ENCODE results near the gene HBS1L. TPM values are rescaled to one million over a fixed set of nuclear protein-coding genes. Genes with fewer than 3 reads are reported as not detected.

Gene HBS1L
- total and polyA plus RNA-seq, 9 of the 15 experiments (the other 6 are each of a cell fraction or from before 2014, with no cell fraction given) = 101 to 199 (median 145) TPM

DNA sequence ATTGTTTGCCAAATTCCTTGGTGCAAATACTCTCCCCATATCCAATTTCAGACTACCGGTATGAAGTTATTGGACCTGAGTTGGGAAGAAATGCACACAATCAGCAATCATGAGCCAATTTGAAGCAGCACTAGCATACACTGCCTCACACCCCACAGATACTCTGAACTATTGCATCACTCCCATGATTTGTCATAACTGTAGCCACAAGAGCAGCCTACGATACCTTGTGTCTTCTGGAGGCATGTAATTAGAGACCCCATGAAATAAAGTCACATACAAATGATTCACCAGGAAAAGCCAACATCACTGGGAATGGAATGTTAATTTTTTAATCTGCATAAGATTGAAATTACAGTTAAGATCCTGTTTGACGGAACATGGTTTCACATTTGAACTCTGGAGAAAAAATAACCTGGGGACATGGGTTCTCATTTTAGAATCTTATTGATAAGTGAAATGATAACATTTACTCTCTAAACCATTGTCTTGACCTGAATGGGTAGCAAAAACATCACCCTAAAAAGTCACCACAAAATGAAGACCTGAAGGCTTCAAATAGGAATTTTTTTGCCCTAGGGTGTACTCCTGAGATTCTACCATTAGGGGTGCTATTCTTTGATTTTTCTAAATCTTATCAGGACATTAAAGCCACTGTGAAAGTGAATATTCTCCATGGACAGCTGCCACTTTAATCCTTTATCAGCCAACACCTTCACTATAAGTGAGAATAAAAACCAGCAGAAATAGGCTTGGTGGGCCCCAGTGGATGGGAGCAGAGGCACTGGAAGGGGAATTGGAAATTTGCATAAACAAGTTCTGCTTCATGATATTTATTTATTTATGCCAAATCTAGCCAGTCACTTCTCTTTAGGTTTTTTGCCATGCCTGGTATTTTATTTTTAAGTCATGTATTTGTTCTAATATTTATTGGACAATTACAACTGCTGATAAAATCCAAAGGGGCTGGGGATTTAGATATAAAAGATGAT is 34.5 kb upstream of the HBS1L start (continued):
- TF ChIP-seq, protein P1, sequence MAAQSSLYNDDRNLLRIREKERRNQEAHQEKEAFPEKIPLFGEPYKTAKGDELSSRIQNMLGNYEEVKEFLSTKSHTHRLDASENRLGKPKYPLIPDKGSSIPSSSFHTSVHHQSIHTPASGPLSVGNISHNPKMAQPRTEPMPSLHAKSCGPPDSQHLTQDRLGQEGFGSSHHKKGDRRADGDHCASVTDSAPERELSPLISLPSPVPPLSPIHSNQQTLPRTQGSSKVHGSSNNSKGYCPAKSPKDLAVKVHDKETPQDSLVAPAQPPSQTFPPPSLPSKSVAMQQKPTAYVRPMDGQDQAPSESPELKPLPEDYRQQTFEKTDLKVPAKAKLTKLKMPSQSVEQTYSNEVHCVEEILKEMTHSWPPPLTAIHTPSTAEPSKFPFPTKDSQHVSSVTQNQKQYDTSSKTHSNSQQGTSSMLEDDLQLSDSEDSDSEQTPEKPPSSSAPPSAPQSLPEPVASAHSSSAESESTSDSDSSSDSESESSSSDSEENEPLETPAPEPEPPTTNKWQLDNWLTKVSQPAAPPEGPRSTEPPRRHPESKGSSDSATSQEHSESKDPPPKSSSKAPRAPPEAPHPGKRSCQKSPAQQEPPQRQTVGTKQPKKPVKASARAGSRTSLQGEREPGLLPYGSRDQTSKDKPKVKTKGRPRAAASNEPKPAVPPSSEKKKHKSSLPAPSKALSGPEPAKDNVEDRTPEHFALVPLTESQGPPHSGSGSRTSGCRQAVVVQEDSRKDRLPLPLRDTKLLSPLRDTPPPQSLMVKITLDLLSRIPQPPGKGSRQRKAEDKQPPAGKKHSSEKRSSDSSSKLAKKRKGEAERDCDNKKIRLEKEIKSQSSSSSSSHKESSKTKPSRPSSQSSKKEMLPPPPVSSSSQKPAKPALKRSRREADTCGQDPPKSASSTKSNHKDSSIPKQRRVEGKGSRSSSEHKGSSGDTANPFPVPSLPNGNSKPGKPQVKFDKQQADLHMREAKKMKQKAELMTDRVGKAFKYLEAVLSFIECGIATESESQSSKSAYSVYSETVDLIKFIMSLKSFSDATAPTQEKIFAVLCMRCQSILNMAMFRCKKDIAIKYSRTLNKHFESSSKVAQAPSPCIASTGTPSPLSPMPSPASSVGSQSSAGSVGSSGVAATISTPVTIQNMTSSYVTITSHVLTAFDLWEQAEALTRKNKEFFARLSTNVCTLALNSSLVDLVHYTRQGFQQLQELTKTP (IDR thresholded peaks at IDR 0.05; ENCODE audit: low read depth in 1 of 2, partially characterized antibody in 2 of 2) = no peak
- peak; percentile 52 for TF ChIP-seq POLR2H (tag; IDR thresholded peaks at IDR 0.05; ENCODE audit: low read depth)
- 0 out of 2 replicates have a peak, but pooled peaks have one; percentile 2 for TF ChIP-seq CBX5 (IDR thresholded peaks at IDR 0.05; ENCODE audit: borderline replicate concordance, low read depth)
- no peak for TF ChIP-seq MCM7 (IDR thresholded peaks at IDR 0.05)
- TF ChIP-seq, protein P2, sequence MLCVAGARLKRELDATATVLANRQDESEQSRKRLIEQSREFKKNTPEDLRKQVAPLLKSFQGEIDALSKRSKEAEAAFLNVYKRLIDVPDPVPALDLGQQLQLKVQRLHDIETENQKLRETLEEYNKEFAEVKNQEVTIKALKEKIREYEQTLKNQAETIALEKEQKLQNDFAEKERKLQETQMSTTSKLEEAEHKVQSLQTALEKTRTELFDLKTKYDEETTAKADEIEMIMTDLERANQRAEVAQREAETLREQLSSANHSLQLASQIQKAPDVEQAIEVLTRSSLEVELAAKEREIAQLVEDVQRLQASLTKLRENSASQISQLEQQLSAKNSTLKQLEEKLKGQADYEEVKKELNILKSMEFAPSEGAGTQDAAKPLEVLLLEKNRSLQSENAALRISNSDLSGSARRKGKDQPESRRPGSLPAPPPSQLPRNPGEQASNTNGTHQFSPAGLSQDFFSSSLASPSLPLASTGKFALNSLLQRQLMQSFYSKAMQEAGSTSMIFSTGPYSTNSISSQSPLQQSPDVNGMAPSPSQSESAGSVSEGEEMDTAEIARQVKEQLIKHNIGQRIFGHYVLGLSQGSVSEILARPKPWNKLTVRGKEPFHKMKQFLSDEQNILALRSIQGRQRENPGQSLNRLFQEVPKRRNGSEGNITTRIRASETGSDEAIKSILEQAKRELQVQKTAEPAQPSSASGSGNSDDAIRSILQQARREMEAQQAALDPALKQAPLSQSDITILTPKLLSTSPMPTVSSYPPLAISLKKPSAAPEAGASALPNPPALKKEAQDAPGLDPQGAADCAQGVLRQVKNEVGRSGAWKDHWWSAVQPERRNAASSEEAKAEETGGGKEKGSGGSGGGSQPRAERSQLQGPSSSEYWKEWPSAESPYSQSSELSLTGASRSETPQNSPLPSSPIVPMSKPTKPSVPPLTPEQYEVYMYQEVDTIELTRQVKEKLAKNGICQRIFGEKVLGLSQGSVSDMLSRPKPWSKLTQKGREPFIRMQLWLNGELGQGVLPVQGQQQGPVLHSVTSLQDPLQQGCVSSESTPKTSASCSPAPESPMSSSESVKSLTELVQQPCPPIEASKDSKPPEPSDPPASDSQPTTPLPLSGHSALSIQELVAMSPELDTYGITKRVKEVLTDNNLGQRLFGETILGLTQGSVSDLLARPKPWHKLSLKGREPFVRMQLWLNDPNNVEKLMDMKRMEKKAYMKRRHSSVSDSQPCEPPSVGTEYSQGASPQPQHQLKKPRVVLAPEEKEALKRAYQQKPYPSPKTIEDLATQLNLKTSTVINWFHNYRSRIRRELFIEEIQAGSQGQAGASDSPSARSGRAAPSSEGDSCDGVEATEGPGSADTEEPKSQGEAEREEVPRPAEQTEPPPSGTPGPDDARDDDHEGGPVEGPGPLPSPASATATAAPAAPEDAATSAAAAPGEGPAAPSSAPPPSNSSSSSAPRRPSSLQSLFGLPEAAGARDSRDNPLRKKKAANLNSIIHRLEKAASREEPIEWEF (CRISPR knock-in tag; IDR thresholded peaks at IDR 0.05) = 0 out of 2 replicates have a peak, but pooled peaks have one; percentile 42
- no peak for TF ChIP-seq NCOA1 (IDR thresholded peaks at IDR 0.05; ENCODE audit: low read depth)
- TF ChIP-seq CHD4 (IDR thresholded peaks at IDR 0.05; ENCODE audit: insufficient read depth, insufficient replicate concordance, low read depth, low read length, poor library complexity, severe bottlenecking) = no peak
- TF ChIP-seq NFE2 (IDR thresholded peaks at IDR 0.05; ENCODE audit: low read depth) = peak; percentile 56; the same call in 1 of the 2 replicates
- TF ChIP-seq ATF7 (IDR thresholded peaks at IDR 0.05) = peak; percentile 70
- TF ChIP-seq EP300 (IDR thresholded peaks at IDR 0.05; ENCODE audit: low read length) = 0 out of 2 replicates have a peak, but pooled peaks have one; percentile 13
- no peak for TF ChIP-seq SETDB1 (IDR thresholded peaks at IDR 0.05; ENCODE audit: low read length)
